Activated naive CD8-positive, alpha-beta T cell treated with anti-CD3 and anti-CD28 coated beads, Interleukin-2, amount 10 ng/mL, durations not matched to agents 7 days and 5 days (primary cell): ENCODE measurements around the gene CACNA2D2. TPM values are rescaled to one million over a fixed set of nuclear protein-coding genes. Genes with fewer than 3 reads are reported as not detected.

Experiments
- ATAC-seq: fragments of 150-1000 bp; cut with Tn5 transposase; one replicate; pipeline ENCODE4 v1.10.0; 2021; ENCODE audit warnings: low read depth, moderate library complexity
- POLR2A ChIA-PET: fragments of 350-600 bp; sonication (Branson Sonifier 250); formaldehyde crosslinking; loops from one replicate; lab custom pipeline; 2021; ENCODE audit warnings: antibody characterized with exemption; lab: Charles Lee
- DNase-seq: peaks from one replicate; pipeline ENCODE4 v3.0.0; 2021
- H3K27ac Mint-ChIP-seq: one replicate; pipeline ENCODE4 v1.8.0; 2022; ENCODE audit warnings: mild to moderate bottlenecking, mixed read lengths
- H3K27me3 Mint-ChIP-seq: one replicate; pipeline ENCODE4 v1.8.0; 2022; ENCODE audit warnings: mild to moderate bottlenecking, moderate library complexity, mixed read lengths
- H3K36me3 Mint-ChIP-seq: one replicate; pipeline ENCODE4 v1.8.0; 2021; ENCODE audit warnings: mild to moderate bottlenecking, mixed read lengths
- H3K4me1 Mint-ChIP-seq: one replicate; pipeline ENCODE4 v1.8.0; 2021; ENCODE audit warnings: mixed read lengths
- H3K4me3 Mint-ChIP-seq: one replicate; pipeline ENCODE4 v1.8.0; 2022; ENCODE audit warnings: mild to moderate bottlenecking, moderate library complexity, mixed read lengths
- H3K9me3 Mint-ChIP-seq: one replicate; pipeline ENCODE4 v1.8.0; 2021; ENCODE audit warnings: mixed read lengths
- total RNA-seq, 2 experiments: library from RNA; stranded (reverse); gene quantifications; one replicate each; pipeline ENCODE4 v1.2.3, GENCODE V29; 2021

The CACNA2D2 gene
- total RNA-seq, 2 experiments from 2014 or later = 2.1 to 2.5 TPM

DNA sequence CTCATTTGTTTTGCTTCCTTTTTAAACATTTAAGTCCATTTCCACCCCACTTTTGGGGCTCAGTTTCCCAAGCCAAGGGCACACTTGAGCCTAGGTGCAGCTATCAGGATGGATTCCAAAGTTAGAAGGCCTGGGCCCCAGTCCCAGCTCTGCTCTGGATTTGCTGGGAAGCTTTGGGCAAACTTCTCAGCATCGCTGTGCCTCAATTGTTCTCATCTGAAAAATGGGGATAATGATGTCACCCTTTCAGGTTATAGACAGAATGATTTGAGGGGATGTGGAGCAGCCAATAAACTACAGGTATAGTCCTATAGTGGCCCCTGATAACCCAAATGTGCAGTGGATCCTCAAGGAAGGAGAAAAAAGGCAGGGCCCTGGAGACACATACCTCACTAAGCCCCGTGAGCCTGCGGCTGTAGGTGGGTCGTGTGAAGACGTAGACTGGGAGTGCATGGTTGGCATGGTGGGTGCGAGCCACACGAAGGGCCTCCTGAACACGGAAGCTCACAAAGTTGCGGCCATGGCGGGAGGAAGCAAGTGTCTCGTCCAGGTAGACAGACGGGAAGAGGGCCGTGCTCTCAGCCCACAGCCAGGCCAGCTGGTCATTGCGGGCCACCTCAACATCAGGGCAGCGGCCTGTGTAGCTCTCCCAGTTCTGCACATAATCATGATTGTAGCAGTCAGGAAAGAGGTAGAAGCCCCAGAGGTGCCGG is 184.1 kb downstream of the CACNA2D2 start:
- POLR2A ChIA-PET = interaction anchor here (1.1 kb wide), 1 partner anchor 20 kb away, joined by 3 read pairs; the partner anchor contains the start of genes HYAL3 and NAA80
- ATAC-seq (no peak), DNase-seq (no peak)
- H3K36me3 Mint-ChIP-seq = peaks cover 6% of the 10 kb centered on the region
- no peaks in the 10 kb centered on the region for H3K9me3 Mint-ChIP-seq
- H3K27me3 Mint-ChIP-seq = no peaks in the 10 kb centered on the region
- H3K27ac Mint-ChIP-seq = no peak overlapping the region
- H3K4me1 Mint-ChIP-seq = peaks cover 25% of the 10 kb centered on the region
- no peak overlapping the region for H3K4me3 Mint-ChIP-seq

DNA sequence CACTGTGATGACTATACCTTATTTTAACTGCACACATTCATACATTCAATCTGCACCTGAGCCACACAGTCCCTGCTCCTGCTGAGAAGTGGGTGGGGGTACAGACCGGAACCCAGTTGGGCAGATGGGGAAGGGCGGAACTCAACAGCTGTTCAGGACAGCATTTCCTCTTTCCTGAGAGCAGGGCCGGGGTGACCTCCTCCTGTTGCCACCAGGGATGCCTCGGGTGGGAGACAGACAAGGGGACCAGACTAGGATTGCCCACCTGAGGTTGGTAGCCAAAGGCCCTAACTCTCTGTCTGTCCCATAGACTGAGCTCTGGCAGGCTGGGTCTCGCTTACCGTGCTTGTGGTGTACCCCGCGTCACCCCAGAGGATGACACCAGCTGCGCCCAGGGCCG is 184.8 kb downstream of the CACNA2D2 start:
- Mint-ChIP-seq H3K27ac (no peak overlapping the region), H3K4me3 (no peak overlapping the region), H3K4me1 (peaks cover 25% of the 10 kb centered on the region), H3K27me3 (no peaks in the 10 kb centered on the region), H3K36me3 (peaks cover 6% of the 10 kb centered on the region), H3K9me3 (no peaks in the 10 kb centered on the region)
- POLR2A ChIA-PET = interaction anchor here (0.5 to 1.6 kb wide), 4 partner anchors 19 to 308 kb away, joined by 3 to 4 read pairs (median 4); partner anchors contain the start of genes CYB561D2, HYAL3, NAA80 and NPRL2
- ATAC-seq = no peak
- DNase-seq = no peak

DNA sequence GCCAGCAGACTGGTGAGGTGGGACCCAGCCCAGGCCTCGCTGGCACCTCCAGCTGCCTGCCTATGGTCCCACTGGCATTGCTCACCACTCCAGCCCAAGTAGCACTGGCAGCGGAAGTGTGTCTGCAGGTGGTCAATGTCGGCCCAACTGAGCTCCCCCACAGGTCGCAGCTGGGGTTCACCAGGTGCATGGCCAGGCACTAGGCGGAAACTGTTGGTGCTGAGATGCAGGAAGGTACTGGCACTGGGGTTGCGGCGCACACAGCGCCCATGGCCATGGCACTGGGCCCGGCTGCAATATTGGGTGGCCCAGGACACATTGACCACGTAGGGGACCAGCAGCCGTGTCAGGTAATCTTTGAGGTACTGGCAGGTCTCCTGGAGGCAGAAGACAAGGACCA is 185.3 kb downstream of the CACNA2D2 start:
- Mint-ChIP-seq H3K4me1 (peaks cover 25% of the 10 kb centered on the region), H3K36me3 (peaks cover 6% of the 10 kb centered on the region), H3K4me3 (no peak overlapping the region), H3K9me3 (no peaks in the 10 kb centered on the region), H3K27ac (no peak overlapping the region), H3K27me3 (no peaks in the 10 kb centered on the region)
- no peak for DNase-seq
- POLR2A ChIA-PET = interaction anchor here (0.5 to 1.6 kb wide), 4 partner anchors 10 to 309 kb away, joined by 3 to 5 read pairs (median 4); partner anchors contain the start of genes CYB561D2, NPRL2 and TUSC2
- ATAC-seq = no peak

DNA sequence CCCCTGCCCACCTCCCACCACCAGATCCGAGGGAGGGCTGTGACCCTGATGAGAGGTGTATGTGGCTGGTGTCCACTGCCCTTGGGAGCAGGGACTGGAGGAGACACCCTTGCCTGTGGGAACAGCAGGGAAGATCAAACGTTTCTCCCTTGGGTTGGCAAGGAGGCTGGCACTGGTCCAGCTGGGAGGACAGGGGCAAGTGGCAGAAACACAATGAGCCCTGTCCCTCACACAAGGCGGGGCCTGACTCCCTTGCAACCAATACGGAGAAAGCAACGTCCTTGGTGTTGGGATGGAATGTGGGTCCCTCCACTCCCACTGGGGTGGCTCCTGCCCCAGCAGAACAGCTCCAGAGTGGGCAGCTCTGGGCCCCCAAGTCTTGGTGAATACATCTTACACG is 186.1 kb downstream of the CACNA2D2 start:
- peak overlapping the region; percentile 88 for H3K27ac Mint-ChIP-seq
- peaks cover 6% of the 10 kb centered on the region for H3K36me3 Mint-ChIP-seq
- H3K4me1 Mint-ChIP-seq = peaks cover 24% of the 10 kb centered on the region
- no peak for ATAC-seq
- no peaks in the 10 kb centered on the region for H3K27me3 Mint-ChIP-seq
- no peak overlapping the region for H3K4me3 Mint-ChIP-seq
- no peak for DNase-seq
- POLR2A ChIA-PET = interaction anchor here (0.6 to 3.5 kb wide), 11 partner anchors 10 to 295 kb away, joined by 3 to 17 read pairs (median 3); partner anchors contain the start of genes CISH, CYB561D2, HYAL3 and IFRD2
- H3K9me3 Mint-ChIP-seq = no peaks in the 10 kb centered on the region

DNA sequence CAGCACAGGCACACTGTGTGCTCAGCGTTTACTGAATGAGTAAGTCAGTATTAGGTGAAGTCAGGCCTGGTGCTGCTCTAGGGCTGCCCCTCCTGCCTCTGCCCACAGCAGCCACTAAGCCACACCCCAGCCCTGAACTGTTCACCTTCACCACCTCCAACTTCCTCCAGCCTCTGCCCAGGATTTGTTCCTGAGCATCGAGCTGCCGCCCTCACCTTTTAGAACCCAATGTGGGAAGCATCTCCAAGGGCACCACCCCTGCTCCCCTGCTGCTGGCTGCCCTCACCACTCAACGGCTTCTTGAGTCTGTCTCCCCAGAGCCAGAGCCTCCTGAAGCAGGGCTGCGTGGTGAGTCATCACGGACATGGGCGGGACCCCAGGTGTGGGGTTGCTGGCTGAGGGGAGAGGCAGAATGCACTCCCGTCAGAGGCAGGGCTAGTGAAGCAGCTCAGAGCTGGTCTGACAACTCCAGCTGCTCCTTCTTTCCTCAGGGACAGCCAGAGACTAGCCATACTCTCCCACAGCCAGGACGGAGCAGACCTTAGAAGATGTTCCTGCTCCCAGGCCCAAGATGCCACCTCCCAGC is 186.7 kb downstream of the CACNA2D2 start:
- peak overlapping the region; percentile 88 for H3K27ac Mint-ChIP-seq
- ATAC-seq (peak; percentile 70), DNase-seq (peak; percentile 68)
- H3K36me3 Mint-ChIP-seq = peaks cover 6% of the 10 kb centered on the region
- peak overlapping the region; percentile 76 for H3K4me3 Mint-ChIP-seq
- H3K27me3 Mint-ChIP-seq = no peaks in the 10 kb centered on the region
- POLR2A ChIA-PET = interaction anchor here (0.8 to 3.5 kb wide), 8 partner anchors 11 to 295 kb away, joined by 3 to 17 read pairs (median 3); partner anchors contain the start of genes CISH, CYB561D2, HYAL3 and IFRD2
- H3K4me1 Mint-ChIP-seq = peaks cover 24% of the 10 kb centered on the region
- H3K9me3 Mint-ChIP-seq = no peaks in the 10 kb centered on the region

DNA sequence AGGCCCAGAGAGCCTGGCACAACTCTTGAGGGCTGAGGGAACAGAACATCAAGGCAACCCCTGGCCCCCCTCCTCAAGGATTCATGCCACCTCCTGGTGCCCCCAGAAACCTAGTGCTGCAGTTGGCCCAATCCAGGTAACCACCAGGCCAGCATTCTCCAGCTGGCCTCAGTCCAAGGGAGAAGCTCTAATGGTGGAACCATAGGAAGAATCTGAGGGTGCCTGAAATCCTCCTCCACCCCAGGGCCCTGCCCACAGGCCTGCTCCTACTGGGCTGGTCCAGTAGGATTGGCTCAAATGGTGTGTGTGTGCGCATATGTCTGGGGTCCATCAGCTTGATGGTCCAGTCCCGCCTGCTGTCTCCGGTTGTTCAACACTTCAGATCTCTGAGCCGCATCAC is 188.6 kb downstream of the CACNA2D2 start:
- Mint-ChIP-seq H3K9me3 (no peaks in the 10 kb centered on the region), H3K4me3 (no peak overlapping the region), H3K36me3 (peaks cover 6% of the 10 kb centered on the region), H3K27ac (no peak overlapping the region), H3K27me3 (no peaks in the 10 kb centered on the region), H3K4me1 (peaks cover 21% of the 10 kb centered on the region)
- POLR2A ChIA-PET = interaction anchor here (1.2 to 3.5 kb wide), 3 partner anchors 13 to 23 kb away, joined by 5 to 17 read pairs (median 10); partner anchors contain the start of genes HYAL3, NAA80 and TUSC2
- DNase-seq (no peak), ATAC-seq (no peak)

DNA sequence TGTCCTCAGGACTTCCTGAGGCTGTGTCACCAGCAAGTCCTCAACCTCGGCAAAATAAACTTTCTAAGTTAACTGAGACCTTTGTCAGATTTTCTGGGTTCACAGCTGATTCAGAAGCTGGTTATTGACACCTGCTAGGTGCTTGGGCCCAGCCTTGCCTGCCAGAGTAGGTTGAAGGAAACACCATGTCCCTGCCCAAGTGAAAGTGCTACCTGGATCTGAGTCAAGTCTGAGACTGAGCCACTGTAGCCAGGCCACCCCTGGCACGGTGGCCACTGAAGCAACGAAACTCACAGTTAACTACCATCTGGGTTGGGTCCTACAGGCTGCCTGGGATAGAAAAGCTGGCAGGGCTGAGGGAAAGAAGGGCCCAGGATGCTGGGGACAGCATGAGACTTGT is 189.1 kb downstream of the CACNA2D2 start:
- Mint-ChIP-seq H3K4me1 (peaks cover 21% of the 10 kb centered on the region), H3K4me3 (no peak overlapping the region), H3K27ac (no peak overlapping the region), H3K36me3 (peaks cover 5% of the 10 kb centered on the region), H3K27me3 (no peaks in the 10 kb centered on the region), H3K9me3 (no peaks in the 10 kb centered on the region)
- POLR2A ChIA-PET = interaction anchor here (1.0 to 3.5 kb wide), 3 partner anchors 12 to 23 kb away, joined by 3 to 17 read pairs (median 10); partner anchors contain the start of genes HYAL3 and NAA80
- DNase-seq (no peak), ATAC-seq (no peak)

Other genes starting within 250 kb of the CACNA2D2 start
- 1 to 10 TPM in 1 of 2 experiments, under 1 TPM in 1; 0.36 to 1.0 TPM for gene SEMA3B, start 234.5 kb downstream of the CACNA2D2 start, total RNA-seq
- gene LSMEM2, start 224.5 kb downstream of the CACNA2D2 start, total RNA-seq = not detected
- 10 to 100 TPM; 50.0 to 59.0 TPM for gene IFRD2, start 211.2 kb downstream of the CACNA2D2 start, total RNA-seq
- gene HYAL3, start 204.2 kb downstream of the CACNA2D2 start, total RNA-seq = 1 to 10 TPM; 5.9 to 7.0 TPM
- gene NAA80, start 204.2 kb downstream of the CACNA2D2 start, total RNA-seq = 10 to 100 TPM; 34.3 to 37.7 TPM
- gene HYAL1, start 200.1 kb downstream of the CACNA2D2 start, total RNA-seq = under 1 TPM; 0.25 to 0.28 TPM
- gene HYAL2, start 180.9 kb downstream of the CACNA2D2 start, total RNA-seq = 1 to 10 TPM; 4.9 to 5.1 TPM
- gene TUSC2, start 175.4 kb downstream of the CACNA2D2 start, total RNA-seq = 10 to 100 TPM; 20.2 to 20.8 TPM
- 100 to 1,000 TPM; 183 to 188 TPM for gene RASSF1, start 162.8 kb downstream of the CACNA2D2 start, total RNA-seq
- gene ZMYND10, start 157.9 kb downstream of the CACNA2D2 start, total RNA-seq = 1 to 10 TPM; 2.2 to 2.7 TPM
- gene NPRL2, start 152.9 kb downstream of the CACNA2D2 start, total RNA-seq = 10 to 100 TPM; 55.8 to 58.2 TPM
- gene CYB561D2, start 152.8 kb downstream of the CACNA2D2 start, total RNA-seq = 10 to 100 TPM; 35.0 to 38.9 TPM
- gene TMEM115, start 144.1 kb downstream of the CACNA2D2 start, total RNA-seq = 10 to 100 TPM; 23.4 to 24.4 TPM
- gene C3orf18, start 64.1 kb upstream of the CACNA2D2 start, total RNA-seq = 10 to 100 TPM; 53.2 to 58.4 TPM
- gene HEMK1, start 65.9 kb upstream of the CACNA2D2 start, total RNA-seq = 100 to 1,000 TPM in 1 of 2 experiments, 10 to 100 TPM in 1; 97.4 to 102 TPM
- gene CISH, start 108.1 kb upstream of the CACNA2D2 start, total RNA-seq = 100 to 1,000 TPM; 365 to 400 TPM
- gene MAPKAPK3, start 113.5 kb upstream of the CACNA2D2 start, total RNA-seq = 100 to 1,000 TPM; 176 to 195 TPM
- gene DOCK3, start 171.3 kb upstream of the CACNA2D2 start, total RNA-seq = 1 to 10 TPM; 3.3 to 3.4 TPM